Hypothalamus (tissue), 51 donors: ENCODE measurements around the gene CELSR1.
A peak's percentile ranks its signal among the peaks of the same experiment; 100 is the strongest.

Source experiments
- DNase-seq, 51 donors: peaks; one replicate each; lab custom pipeline; 2025; lab: John Stamatoyannopoulos, UW

CELSR1 gene

DNA sequence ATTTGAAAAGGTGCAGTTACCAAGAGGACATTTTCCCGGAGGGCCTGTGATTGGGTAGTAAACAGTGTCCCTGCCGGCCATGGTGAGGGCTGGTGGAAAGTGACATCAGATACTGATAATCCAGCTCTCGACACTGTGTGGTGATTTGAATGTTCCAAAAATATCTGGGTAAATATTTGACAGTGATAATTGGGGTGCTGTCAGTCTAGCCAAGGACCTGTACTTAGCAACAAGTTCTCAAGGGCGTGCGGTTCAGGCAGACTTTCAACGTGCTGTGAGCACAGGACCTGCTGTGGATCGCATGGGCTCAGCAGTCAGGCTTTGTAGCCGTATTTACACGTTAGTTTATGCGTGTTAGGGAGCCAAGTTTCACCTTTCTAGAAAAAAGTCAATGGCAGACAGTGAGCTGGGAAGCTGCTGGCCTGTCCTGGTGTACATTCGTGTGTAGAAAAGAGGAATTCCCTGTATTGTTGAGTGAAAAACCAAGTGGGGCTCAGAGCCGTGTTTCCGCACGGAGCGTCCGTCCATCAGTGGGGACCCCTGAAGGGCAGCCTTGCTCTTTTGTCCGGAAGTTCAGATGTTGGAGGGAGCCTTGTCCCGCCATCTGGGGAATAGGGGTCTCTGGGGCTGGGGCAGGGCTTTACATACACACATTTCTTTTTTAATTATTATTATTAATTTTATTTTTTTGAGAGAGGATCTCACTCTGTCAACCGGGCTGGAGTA lies 190.6 kb downstream of the CELSR1 start:
- no peak for DNase-seq

DNA sequence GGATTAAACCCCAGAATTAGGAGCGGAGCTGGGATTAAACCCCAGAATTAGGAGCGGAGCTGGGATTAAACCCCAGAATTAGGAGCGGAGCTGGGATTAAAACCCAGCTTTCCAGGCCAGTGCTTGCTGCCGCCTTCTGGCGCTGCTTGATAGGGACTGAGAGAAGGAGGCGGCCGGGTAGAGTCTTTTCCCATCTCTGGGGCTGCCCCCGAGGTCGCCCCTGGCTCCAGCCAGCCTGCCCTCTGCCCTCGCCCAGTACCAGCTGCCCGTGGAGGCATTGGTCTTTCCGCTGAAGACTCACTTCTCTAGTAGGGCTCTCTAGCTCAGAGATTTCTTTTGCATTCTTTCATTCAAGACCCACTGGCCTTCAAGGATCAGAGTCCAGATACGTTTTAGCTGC lies 196.7 kb downstream of the CELSR1 start:
- no peak for DNase-seq

DNA sequence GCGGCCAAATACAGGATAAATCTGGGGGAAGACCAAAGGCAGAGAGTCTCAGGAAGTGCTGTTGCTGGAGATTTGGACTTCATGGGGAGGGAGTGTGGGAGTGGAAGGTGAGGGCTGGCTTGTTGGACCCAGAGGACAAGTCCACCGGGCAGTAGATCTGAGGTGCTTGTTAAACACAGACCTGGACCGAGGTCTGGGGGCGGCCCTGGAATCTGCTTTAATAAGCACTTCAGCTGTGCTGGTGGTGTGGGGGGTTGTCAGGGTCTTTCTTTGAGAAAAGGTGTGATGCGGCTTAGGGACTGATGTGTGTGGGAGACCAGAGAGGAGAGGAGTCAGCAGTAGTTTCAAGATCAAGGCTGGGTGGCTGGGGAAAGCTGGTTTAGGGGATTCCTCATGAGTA lies 197.5 kb downstream of the CELSR1 start:
- DNase-seq, result no peak

DNA sequence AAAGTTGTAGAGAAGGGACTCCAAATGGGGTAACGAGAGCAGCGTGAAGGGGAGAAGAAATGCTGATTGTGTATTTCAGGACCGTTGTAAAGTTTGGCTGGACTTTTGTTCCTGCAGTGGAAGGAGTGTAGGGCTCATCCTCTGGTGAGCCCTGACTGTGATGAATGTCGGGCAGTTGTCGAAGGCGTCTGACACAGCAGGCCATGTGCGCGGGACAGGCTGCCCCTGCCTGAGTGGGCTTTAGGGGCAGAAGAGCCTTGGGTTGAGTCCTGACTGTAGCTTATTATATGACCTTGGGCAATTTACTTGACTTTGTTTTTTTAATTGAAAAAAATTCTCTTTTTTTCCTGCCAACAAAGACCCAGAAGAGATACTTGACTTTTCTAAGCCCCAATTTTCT lies 198.8 kb downstream of the CELSR1 start:
- no peak for DNase-seq

DNA sequence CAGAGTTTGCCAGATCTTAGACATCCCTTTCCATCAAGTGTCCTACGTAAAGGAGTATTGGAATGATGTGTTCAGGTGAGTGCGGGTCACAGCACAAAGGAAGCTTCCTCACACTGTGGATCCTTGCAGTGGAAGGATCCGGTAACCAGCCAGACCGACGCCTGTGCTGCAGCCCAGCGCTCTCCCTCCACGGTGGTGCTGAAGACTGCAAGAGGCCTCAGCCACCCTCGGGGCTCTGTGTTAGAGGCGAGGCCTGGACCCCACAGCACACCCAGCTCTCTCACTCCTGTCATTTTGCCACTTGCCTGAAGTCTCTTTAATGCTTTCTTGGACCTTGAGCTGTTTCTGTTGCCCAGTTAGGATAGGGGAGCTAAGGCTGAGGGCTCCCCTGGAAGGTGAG lies 199.6 kb downstream of the CELSR1 start:
- no peak for DNase-seq

- peak in 3 of 51 donors; percentile 6 to 37 (median 28) for DNase-seq
Measured at GRCh38 chr22:46336119-46337078, 201.0 kb downstream of the CELSR1 start.

DNA sequence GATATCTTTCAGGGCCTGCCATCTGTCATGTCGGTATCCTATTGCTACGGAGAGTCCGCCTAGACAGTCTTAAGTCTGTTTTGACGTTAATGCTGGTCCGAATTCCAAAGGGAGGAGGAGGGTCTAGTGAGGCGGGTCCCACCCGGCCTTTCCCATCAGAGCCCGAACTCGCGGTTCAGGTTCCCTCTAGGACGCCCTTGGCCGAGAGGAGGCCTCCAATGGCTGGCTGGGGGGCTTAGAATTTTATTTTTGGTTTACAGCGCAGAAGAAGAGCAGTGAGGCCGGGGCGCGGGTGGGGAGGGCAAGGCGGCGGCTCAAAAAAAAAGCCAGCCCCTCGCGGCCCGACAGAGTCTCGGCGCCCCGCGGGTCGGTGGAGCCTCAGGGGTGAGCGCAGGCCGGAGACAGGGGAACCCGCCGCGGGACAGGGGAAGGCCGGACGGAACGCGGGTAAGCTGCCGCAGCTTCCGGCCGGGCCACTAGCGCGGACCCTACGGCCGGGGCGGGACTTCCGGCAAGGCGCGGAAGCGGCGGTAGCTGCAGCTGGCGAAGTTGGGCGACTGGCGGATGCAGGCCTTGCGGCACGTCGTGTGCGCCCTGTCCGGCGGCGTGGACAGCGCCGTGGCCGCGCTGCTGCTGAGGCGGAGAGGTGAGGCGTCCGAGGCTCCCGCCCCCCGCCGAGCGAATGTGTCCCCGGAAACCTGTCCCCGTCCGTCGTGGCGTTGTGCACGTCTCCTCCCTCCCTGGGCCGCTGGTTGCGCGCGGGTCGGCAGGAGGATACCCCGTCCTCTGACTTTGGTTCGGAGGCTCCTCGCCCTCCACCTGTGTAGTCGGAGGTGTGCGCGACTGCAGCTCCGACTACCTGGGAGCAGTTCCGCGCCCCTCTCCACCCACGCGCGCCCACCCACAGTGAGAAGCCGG lies 202.0 kb downstream of the CELSR1 start, which contains the start of gene TRMU:
Gene TRMU, plus strand, starts transcription at position 514 of the 918 bp plus-strand sequence. Its CDS starts 51 bp downstream, at position 565.
- DNase-seq, result peak in 50 of 51 donors; percentile 18 to 88 (median 72)

DNA sequence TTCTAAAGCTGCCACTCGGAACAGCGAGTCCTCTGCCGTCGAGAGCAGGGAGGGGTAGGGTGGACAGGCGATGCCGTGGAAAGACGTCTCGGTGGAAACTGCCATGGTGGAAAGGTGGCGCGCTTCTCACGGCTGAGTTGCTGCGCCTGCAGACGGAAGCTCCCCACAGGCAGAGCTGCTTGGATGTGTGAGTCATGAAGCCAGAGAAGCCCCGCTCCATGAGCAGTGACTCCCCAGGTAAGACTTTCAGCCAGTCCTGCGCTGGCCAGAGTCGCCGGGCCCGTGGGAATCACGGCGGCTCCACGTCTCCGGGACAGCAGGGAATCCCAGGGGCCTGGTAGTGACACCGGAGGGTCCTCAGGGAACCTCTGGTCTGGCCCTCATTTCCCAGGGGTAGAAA lies 205.9 kb downstream of the CELSR1 start:
- DNase-seq, result no peak

- no peak for DNase-seq
Measured at GRCh38 chr22:46330426-46330825, 207.0 kb downstream of the CELSR1 start.

GRCh38 chr22:46329616-46330015 lies 207.8 kb downstream of the CELSR1 start:
- no peak for DNase-seq

- DNase-seq, result no peak
Measured at GRCh38 chr22:46328797-46329196, 208.6 kb downstream of the CELSR1 start.

DNA sequence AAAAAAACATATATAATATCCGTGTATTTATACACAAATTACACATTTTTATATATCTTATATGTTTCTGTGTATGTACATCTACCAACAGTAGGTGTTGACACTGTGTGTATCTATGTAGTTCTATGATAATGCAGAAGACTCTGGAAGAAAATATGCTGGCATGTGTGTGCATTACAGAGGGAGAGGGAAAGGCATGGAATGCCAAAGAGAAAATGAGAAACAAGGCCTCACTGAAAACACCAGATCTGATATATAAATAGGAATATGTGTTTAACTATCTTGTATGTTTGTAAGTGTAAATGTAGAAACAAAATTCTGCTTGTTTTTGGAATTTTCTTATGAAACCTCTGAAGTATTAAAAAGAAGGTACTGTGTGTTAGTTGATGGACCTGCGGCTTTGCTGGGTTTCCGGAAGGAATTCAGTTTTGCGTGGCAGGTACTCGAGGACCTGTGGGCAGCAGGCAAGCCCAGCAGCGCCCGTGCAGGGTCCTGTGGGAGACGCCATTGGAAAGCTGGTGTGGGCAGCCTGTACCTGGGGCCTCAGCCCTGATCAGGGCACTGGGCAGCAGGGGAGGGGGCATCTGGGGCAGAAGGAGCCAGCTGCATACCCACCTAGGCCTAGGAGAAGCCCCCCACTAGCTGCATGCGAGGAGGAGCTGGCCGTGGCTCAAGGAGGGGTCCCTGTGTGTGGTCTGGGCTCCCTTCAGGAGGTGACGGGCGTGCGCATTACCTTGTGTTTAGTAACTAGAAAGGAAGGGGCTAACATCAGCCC lies 209.5 kb downstream of the CELSR1 start:
- DNase-seq, result no peak

DNA sequence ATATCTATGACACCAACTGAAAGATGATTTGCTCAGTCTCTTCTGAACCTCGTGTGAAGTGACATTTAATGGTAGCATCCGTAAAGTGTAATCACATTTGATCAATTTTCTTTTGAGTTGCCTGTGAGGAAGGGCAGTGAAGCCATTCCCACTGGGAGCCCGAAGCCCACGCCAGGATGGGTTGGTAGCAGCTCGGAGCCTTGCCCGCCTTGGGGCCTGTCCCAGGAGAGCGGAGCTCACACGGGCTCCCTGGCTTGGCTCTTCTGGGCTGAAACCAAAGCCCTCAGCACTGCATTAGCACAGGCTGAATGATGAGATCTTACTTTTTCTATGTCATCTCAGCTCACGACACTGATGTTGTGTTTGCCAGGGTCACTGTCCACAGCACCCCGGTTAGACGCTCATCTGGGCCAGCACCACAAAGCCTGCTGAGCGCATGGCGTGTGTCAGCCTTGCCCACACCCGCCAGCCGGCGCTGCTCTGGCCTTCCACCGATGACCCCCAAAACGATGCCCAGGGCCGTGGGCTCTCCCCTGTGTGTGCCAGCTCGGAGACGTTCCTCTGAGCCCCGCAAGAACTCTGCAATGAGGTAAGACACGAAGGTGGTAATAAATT lies 211.2 kb downstream of the CELSR1 start:
- DNase-seq, result no peak

GRCh38 chr22:46323162-46323561 lies 214.3 kb downstream of the CELSR1 start:
- no peak for DNase-seq

DNA sequence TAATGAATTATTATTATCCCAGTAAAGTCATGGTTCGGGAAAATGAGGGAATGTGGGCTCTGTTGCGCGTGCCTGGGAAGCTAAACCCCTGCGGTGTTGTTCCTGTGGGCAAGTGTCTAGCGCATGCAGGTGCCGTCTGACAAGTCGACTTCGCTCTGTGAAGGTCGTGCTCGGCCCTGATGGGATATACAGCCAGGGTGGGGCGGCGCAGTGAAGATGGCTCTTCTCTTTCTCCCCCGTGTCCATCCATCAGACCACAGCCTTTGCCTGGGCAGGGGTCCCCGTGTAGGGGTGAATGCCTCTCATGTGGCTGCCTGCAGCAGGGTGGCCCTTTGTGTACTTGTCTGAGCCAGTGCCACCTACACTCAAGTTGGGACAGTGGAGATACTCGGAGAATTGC lies 214.7 kb downstream of the CELSR1 start:
- no peak for DNase-seq

GRCh38 chr22:46320716-46321386 lies 216.6 kb downstream of the CELSR1 start:
- no peak for DNase-seq

GRCh38 chr22:46320166-46320710 lies 217.2 kb downstream of the CELSR1 start:
- no peak for DNase-seq

- DNase-seq, result no peak
Measured at GRCh38 chr22:46319319-46319718, 218.1 kb downstream of the CELSR1 start.
